GM23338 (cell line): Measurements from ENCODE around the gene MOGAT1. TPM values are rescaled to one million over a fixed set of nuclear protein-coding genes. Genes with fewer than 3 reads are reported as not detected.

Source experiments
- ATAC-seq: fragments of 200-7000 bp; cut with Tn5 transposase; 3 replicates; pipeline ENCODE4 v1.9.1; 2020
- DNase-seq: peaks from one replicate; pipeline ENCODE4 v3.0.0-alpha.2; 2015; ENCODE audit warnings: low spot score
- H2AFZ ChIP-seq: fragments of 200-600 bp; sonication (generic); 2 replicates; pipeline ENCODE4 v1.8.0; 2016; ENCODE audit warnings: antibody characterized with exemption, mild to moderate bottlenecking, moderate library complexity
- H3F3A ChIP-seq: fragments of 200-600 bp; sonication (generic); replicated peaks from 2 replicates; pipeline ENCODE4 v1.8.0; 2017; ENCODE audit warnings: antibody characterized with exemption, mixed run types, low read depth
- H3K27ac ChIP-seq: fragments of 200-600 bp; sonication (generic); 2 replicates; pipeline ENCODE4 v1.6.1; 2016; ENCODE audit warnings: low read depth
- H3K27me3 ChIP-seq: fragments of 200-600 bp; sonication (generic); 2 replicates; pipeline ENCODE4 v1.8.0; 2016; ENCODE audit warnings: mild to moderate bottlenecking, mixed run types, moderate library complexity; ENCODE audit not compliant: insufficient read depth
- H3K36me3 ChIP-seq: fragments of 200-600 bp; sonication (generic); 2 replicates; pipeline ENCODE4 v1.8.0; 2016; ENCODE audit warnings: mild to moderate bottlenecking; ENCODE audit not compliant: insufficient read depth
- H3K4me1 ChIP-seq: fragments of 200-600 bp; sonication (generic); 2 replicates; pipeline ENCODE4 v1.8.0; 2016; ENCODE audit warnings: mild to moderate bottlenecking, moderate library complexity; ENCODE audit not compliant: insufficient read depth
- H3K4me2 ChIP-seq: fragments of 200-600 bp; sonication (generic); 2 replicates; pipeline ENCODE4 v1.7.1; 2017; ENCODE audit warnings: mixed run types
- H3K4me3 ChIP-seq: fragments of 200-600 bp; sonication (generic); 2 replicates; pipeline ENCODE4 v1.6.1; 2016; ENCODE audit warnings: mixed run types
- H3K79me2 ChIP-seq: fragments of 200-600 bp; sonication (generic); replicated peaks from 2 replicates; pipeline ENCODE4 v1.8.0; 2017; ENCODE audit warnings: mild to moderate bottlenecking; ENCODE audit not compliant: insufficient read depth
- H3K9me2 ChIP-seq: fragments of 200-600 bp; sonication (generic); 2 replicates; pipeline ENCODE4 v1.8.0; 2017; ENCODE audit not compliant: insufficient read depth
- H4K20me1 ChIP-seq: fragments of 200-600 bp; sonication (generic); replicated peaks from 2 replicates; pipeline ENCODE4 v1.8.0; 2017; ENCODE audit warnings: mild to moderate bottlenecking; ENCODE audit not compliant: insufficient read depth
- H3K27ac Mint-ChIP-seq: 2 replicates; pipeline ENCODE4 v1.8.0; 2020; ENCODE audit warnings: inconsistent platforms, mild to moderate bottlenecking, moderate library complexity, mixed read lengths
- H3K27me3 Mint-ChIP-seq: 3 replicates; pipeline ENCODE4 v1.8.0; 2022; ENCODE audit warnings: low read depth, mild to moderate bottlenecking, moderate library complexity, mixed read lengths, inconsistent platforms; ENCODE audit not compliant: insufficient read depth, poor library complexity
- H3K36me3 Mint-ChIP-seq: 3 replicates; pipeline ENCODE4 v1.8.0; 2021; ENCODE audit warnings: low read depth, mild to moderate bottlenecking, inconsistent platforms, moderate library complexity, mixed read lengths
- H3K4me1 Mint-ChIP-seq: 3 replicates; pipeline ENCODE4 v1.8.0; 2020; ENCODE audit warnings: mild to moderate bottlenecking, inconsistent platforms, mixed read lengths
- H3K4me3 Mint-ChIP-seq: 3 replicates; pipeline ENCODE4 v1.8.0; 2021; ENCODE audit warnings: moderate library complexity, mild to moderate bottlenecking, inconsistent platforms, mixed read lengths
- H3K9me3 Mint-ChIP-seq: 3 replicates; pipeline ENCODE4 v1.8.0; 2020; ENCODE audit warnings: moderate library complexity, mild to moderate bottlenecking, inconsistent platforms, mixed read lengths
- CREB1 ChIP-seq: fragments of 250-450 bp; sonication (Bioruptor Pico); IDR thresholded peaks from 2 replicates; pipeline ENCODE4 v1.5.0; 2020; ENCODE audit warnings: low read depth, mild to moderate bottlenecking, moderate library complexity
- CTCF ChIP-seq, 2 experiments: fragments of 200-600 bp in 1 of 2; sonication (generic) in 1 of 2; conservative IDR thresholded peaks; 2 replicates each; pipeline versions ENCODE4 v1.5.1 to v1.6.1; 2016 to 2017; ENCODE audit warnings: antibody characterized with exemption in 2 of 2, low read depth in 2 of 2, mild to moderate bottlenecking in 2 of 2, moderate library complexity in 1 of 2
- EZH2 ChIP-seq: fragments of 200-600 bp; sonication (generic); IDR thresholded peaks from one replicate; pipeline ENCODE4 v1.8.0; 2017; ENCODE audit warnings: antibody characterized with exemption, mild to moderate bottlenecking, low read depth; ENCODE audit not compliant: unreplicated experiment
- EZH2phosphoT487 ChIP-seq: fragments of 200-600 bp; sonication (generic); IDR thresholded peaks from one replicate; pipeline ENCODE4 v1.8.1; 2018; ENCODE audit warnings: antibody characterized with exemption; ENCODE audit not compliant: unreplicated experiment
- NANOG ChIP-seq: IDR thresholded peaks from 2 replicates; pipeline ENCODE4 v1.6.1; 2016; ENCODE audit warnings: antibody characterized with exemption, borderline replicate concordance
- POLR2AphosphoS5 ChIP-seq: IDR thresholded peaks from 2 replicates; pipeline ENCODE4 v1.6.1; 2016; ENCODE audit warnings: antibody characterized with exemption, low read depth
- STAT1 ChIP-seq: IDR thresholded peaks from one replicate; pipeline ENCODE4 v1.6.1; 2016; ENCODE audit warnings: antibody characterized with exemption; ENCODE audit not compliant: unreplicated experiment
- ZNF114 ChIP-seq: fragments of 250-450 bp; sonication (Bioruptor Pico); IDR thresholded peaks from 2 replicates; pipeline ENCODE4 v1.5.0; 2020; ENCODE audit warnings: mild to moderate bottlenecking, moderate library complexity
- ZNF331 ChIP-seq: fragments of 250-450 bp; sonication (Bioruptor Pico); IDR thresholded peaks from 2 replicates; pipeline ENCODE4 v1.5.0; 2020; ENCODE audit warnings: low read depth, mild to moderate bottlenecking, moderate library complexity
- ZNF462 ChIP-seq: fragments of 250-450 bp; sonication (Bioruptor Pico); IDR thresholded peaks from 2 replicates; pipeline ENCODE4 v1.5.0; 2020; ENCODE audit warnings: mild to moderate bottlenecking, moderate library complexity
- polyA plus RNA-seq: library from polyadenylated mRNA; unstranded; fragments of >200 nt; fragmentation: Nextera tagmentation; extraction: Ambion mirVana; gene quantifications from 2 replicates; pipeline ENCODE4 v1.2.1, GENCODE V29; 2016
- total RNA-seq: library from RNA; depleted of rRNA; stranded (reverse); fragments of >200 nt; shearing (Covaris generic); gene quantifications from 2 replicates; pipeline ENCODE4 v1.2.3, GENCODE V29; 2014
- TF ChIP-seq, protein P1 (sequence below): IDR thresholded peaks from 2 replicates; pipeline ENCODE4 v1.6.1; 2016; ENCODE audit warnings: antibody characterized with exemption

Gene MOGAT1
- total and polyA plus RNA-seq, 2 experiments from 2014 or later, result 0.86 to 0.94 TPM

GRCh38 chr2:222686086-222686750 is 14.8 kb downstream of the MOGAT1 start:
- Mint-ChIP-seq H3K4me1 (no peaks in the 10 kb centered on the region; the same call in 2 of the 3 replicates), H3K36me3 (no peaks in the 10 kb centered on the region), H3K27me3 (peaks cover 3% of the 10 kb centered on the region), H3K27ac (no peak overlapping the region), H3K4me3 (no peak overlapping the region), H3K9me3 (no peaks in the 10 kb centered on the region)
- no peak for ATAC-seq
- Histone ChIP-seq H3K4me2 (no peak overlapping the region), H4K20me1 (no peaks in the 10 kb centered on the region), H3K79me2 (no peaks in the 10 kb centered on the region), H3K27me3 (no peaks in the 10 kb centered on the region), H3F3A (no peaks in the 10 kb centered on the region), H3K27ac (no peak overlapping the region), H3K4me3 (no peak overlapping the region), H2AFZ (no peak overlapping the region), H3K36me3 (no peaks in the 10 kb centered on the region), H3K9me2 (no peaks in the 10 kb centered on the region), H3K4me1 (no peaks in the 10 kb centered on the region)
- DNase-seq, result no peak
- TF ChIP-seq ZNF462 (CRISPR knock-in tag), result no peak
- TF ChIP-seq CREB1 (CRISPR knock-in tag), result no peak
- no peak for TF ChIP-seq ZNF331 (CRISPR knock-in tag)
- TF ChIP-seq, protein P1, sequence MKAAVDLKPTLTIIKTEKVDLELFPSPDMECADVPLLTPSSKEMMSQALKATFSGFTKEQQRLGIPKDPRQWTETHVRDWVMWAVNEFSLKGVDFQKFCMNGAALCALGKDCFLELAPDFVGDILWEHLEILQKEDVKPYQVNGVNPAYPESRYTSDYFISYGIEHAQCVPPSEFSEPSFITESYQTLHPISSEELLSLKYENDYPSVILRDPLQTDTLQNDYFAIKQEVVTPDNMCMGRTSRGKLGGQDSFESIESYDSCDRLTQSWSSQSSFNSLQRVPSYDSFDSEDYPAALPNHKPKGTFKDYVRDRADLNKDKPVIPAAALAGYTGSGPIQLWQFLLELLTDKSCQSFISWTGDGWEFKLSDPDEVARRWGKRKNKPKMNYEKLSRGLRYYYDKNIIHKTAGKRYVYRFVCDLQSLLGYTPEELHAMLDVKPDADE, result no peak
- TF ChIP-seq EZH2phosphoT487, result no peak
- TF ChIP-seq STAT1, result no peak
- TF ChIP-seq EZH2, result no peak
- no peak for TF ChIP-seq ZNF114 (CRISPR knock-in tag)
- no peak for TF ChIP-seq CTCF (conservative IDR thresholded peaks at IDR 0.05; ENCODE audit: low read depth in 2 of 2)
- TF ChIP-seq POLR2AphosphoS5, result no peak
- no peak for TF ChIP-seq NANOG
